GM18502 (cell line): ENCODE data around the gene RAD51B.

Experiments
- ATAC-seq: cut with Tn5 transposase; IDR thresholded peaks from one replicate; pipeline ENCODE4 v1.9.1; 2021; ENCODE audit warnings: mild to moderate bottlenecking; ENCODE audit not compliant: unreplicated experiment, poor library complexity

The RAD51B gene

GRCh38 chr14:68541178-68541896 lies 721.8 kb downstream of the RAD51B start:
- no peak for ATAC-seq

GRCh38 chr14:68542346-68542745 lies 722.8 kb downstream of the RAD51B start:
- no peak for ATAC-seq

GRCh38 chr14:68543516-68543915 lies 723.9 kb downstream of the RAD51B start:
- no peak for ATAC-seq

- no peak for ATAC-seq
Measured at GRCh38 chr14:68544081-68544892, 724.7 kb downstream of the RAD51B start.

GRCh38 chr14:68546839-68547238 lies 727.3 kb downstream of the RAD51B start:
- ATAC-seq, result no peak

GRCh38 chr14:68547305-68548193 lies 728.0 kb downstream of the RAD51B start:
- ATAC-seq, result no peak

- no peak for ATAC-seq
Measured at GRCh38 chr14:68548194-68549076, 728.9 kb downstream of the RAD51B start.

- ATAC-seq, result no peak
Measured at GRCh38 chr14:68550338-68550715, 730.7 kb downstream of the RAD51B start.

GRCh38 chr14:68551045-68551683 lies 731.6 kb downstream of the RAD51B start:
- ATAC-seq, result no peak

- ATAC-seq, result no peak
Measured at GRCh38 chr14:68552075-68552474, 732.5 kb downstream of the RAD51B start.

GRCh38 chr14:68552602-68553001 lies 733.0 kb downstream of the RAD51B start:
- ATAC-seq, result no peak

GRCh38 chr14:68553311-68553710 lies 733.7 kb downstream of the RAD51B start:
- no peak for ATAC-seq

- ATAC-seq, result no peak
Measured at GRCh38 chr14:68554231-68554630, 734.7 kb downstream of the RAD51B start.

GRCh38 chr14:68556253-68556652 lies 736.7 kb downstream of the RAD51B start:
- ATAC-seq, result no peak

- no peak for ATAC-seq
Measured at GRCh38 chr14:68557648-68558047, 738.1 kb downstream of the RAD51B start.

- no peak for ATAC-seq
Measured at GRCh38 chr14:68558096-68558495, 738.5 kb downstream of the RAD51B start.

- no peak for ATAC-seq
Measured at GRCh38 chr14:68559949-68560348, 740.4 kb downstream of the RAD51B start.

GRCh38 chr14:68561531-68562007 lies 742.0 kb downstream of the RAD51B start:
- ATAC-seq, result no peak

GRCh38 chr14:68562911-68563250 lies 743.3 kb downstream of the RAD51B start:
- ATAC-seq, result no peak
